HCT116 (cell line): ENCODE results near the gene GMEB2. TPM values are rescaled to one million over a fixed set of nuclear protein-coding genes. Genes with fewer than 3 reads are reported as not detected.
"Not testable (repeated sequence)": the region's sequence is repeated elsewhere in the genome, so short reads cannot be mapped to it uniquely, and the experiment has no call there.

Experiments
- ATAC-seq: fragments of 200-7000 bp; cut with Tn5 transposase; 2 replicates; pipeline ENCODE4 v1.9.1; 2020; ENCODE audit warnings: mild to moderate bottlenecking, moderate library complexity
- BruUV-seq: library from RNA; stranded (reverse); fragments of 400-500 nt; replicated peaks from 2 replicates; lab custom pipeline; 2021; lab: Mats Ljungman, UMichigan
- CTCF ChIA-PET: fragments of 300-600 bp; sonication (Branson Sonifier 250); formaldehyde crosslinking; loops from one replicate; lab custom pipeline; 2021; ENCODE audit warnings: antibody characterized with exemption; lab: Charles Lee
- POLR2A ChIA-PET: fragments of 300-600, 350-600 bp; sonication (Branson Sonifier 250); formaldehyde crosslinking; loops from one replicate; lab custom pipeline; 2021; ENCODE audit warnings: antibody characterized with exemption; lab: Charles Lee
- RAD21 ChIA-PET, 2 experiments: fragments of 300-600 bp; sonication (Branson Sonifier 250); formaldehyde crosslinking; loops; one replicate each; lab custom pipeline; 2023; ENCODE audit warnings: low total read pairs in 2 of 2; ENCODE audit not compliant: uncharacterized antibody in 2 of 2, unreplicated experiment in 2 of 2, low non-redundant PET in 1 of 2; lab: Charles Lee
- DNase-seq: peaks from one replicate; pipeline ENCODE4 v3.0.0-alpha.2; 2010; ENCODE audit warnings: low read depth, low spot score
- H2AFZ ChIP-seq: fragments of 200-600 bp; shearing (Covaris generic), sonication (generic); 2 replicates; pipeline ENCODE4 v1.6.1; 2017; ENCODE audit warnings: low read depth, mixed run types, mixed read lengths, antibody characterized with exemption, low read length; ENCODE audit not compliant: poor library complexity, severe bottlenecking
- H3K27ac ChIP-seq: 2 replicates; pipeline ENCODE4 v1.5.1; 2012; ENCODE audit warnings: low read depth, low read length
- H3K27me3 ChIP-seq: fragments of 200-600 bp; sonication (generic); 2 replicates; pipeline ENCODE4 v1.6.1; 2016; ENCODE audit warnings: mixed run types, low read length, mixed read lengths; ENCODE audit not compliant: insufficient read depth
- H3K36me3 ChIP-seq, 2 experiments: fragments of 200-500 bp in 1 of 2; fragments of 200-600 bp in 1 of 2; sonication (Bioruptor generic) in 1 of 2; sonication (generic) in 1 of 2; 2 replicates each; pipeline versions ENCODE4 v1.5.1 to v1.6.1; 2014 to 2016; ENCODE audit warnings: low read length in 2 of 2, inconsistent platforms in 1 of 2, mixed read lengths in 1 of 2, mixed run types in 1 of 2; ENCODE audit not compliant: insufficient read depth in 2 of 2, control insufficient read depth in 1 of 2
- H3K4me1 ChIP-seq, 2 experiments: fragments of 200-600 bp in 1 of 2; sonication (generic) in 1 of 2; 2 replicates each; pipeline versions ENCODE4 v1.5.1 to v1.6.1; 2012 to 2017; ENCODE audit warnings: low read length in 2 of 2, inconsistent platforms in 1 of 2, mild to moderate bottlenecking in 1 of 2, mixed read lengths in 1 of 2, mixed run types in 1 of 2, moderate library complexity in 1 of 2; ENCODE audit not compliant: insufficient read depth in 2 of 2, control insufficient read depth in 1 of 2
- H3K4me2 ChIP-seq: fragments of 200-600 bp; sonication (generic); 2 replicates; pipeline ENCODE4 v1.6.1; 2017; ENCODE audit warnings: mixed run types, low read length, mixed read lengths
- H3K4me3 ChIP-seq, 2 experiments: fragments of 200-600 bp in 1 of 2; sonication (generic) in 1 of 2; replicated peaks in 1 of 2; 2 replicates each; pipeline ENCODE4 v1.5.1; 2011 to 2016; ENCODE audit warnings: low read length in 2 of 2, control low read depth in 1 of 2, low read depth in 1 of 2, mild to moderate bottlenecking in 1 of 2, mixed read lengths in 1 of 2, mixed run types in 1 of 2
- H3K79me2 ChIP-seq: fragments of 200-600 bp; sonication (generic); 2 replicates; pipeline ENCODE4 v1.6.1; 2017; ENCODE audit warnings: mild to moderate bottlenecking, mixed run types, low read length, moderate library complexity, mixed read lengths; ENCODE audit not compliant: insufficient read depth
- H3K9ac ChIP-seq: fragments of 200-600 bp; sonication (generic); 2 replicates; pipeline ENCODE4 v1.6.1; 2016; ENCODE audit warnings: low read length, mixed read lengths
- H3K9me2 ChIP-seq: fragments of 200-600 bp; sonication (generic), shearing (Covaris generic); 2 replicates; pipeline ENCODE4 v1.6.1; 2017; ENCODE audit warnings: mixed run types, mild to moderate bottlenecking, moderate library complexity; ENCODE audit not compliant: insufficient read depth
- H3K9me3 ChIP-seq, 2 experiments: fragments of 200-500 bp in 1 of 2; fragments of 200-600 bp in 1 of 2; sonication (Bioruptor generic) in 1 of 2; sonication (generic) in 1 of 2; 2 replicates each; pipeline ENCODE4 v1.6.1; 2014 to 2017; ENCODE audit warnings: low read length in 2 of 2, mixed read lengths in 2 of 2, inconsistent platforms in 1 of 2, low read depth in 1 of 2, mild to moderate bottlenecking in 1 of 2, mixed run types in 1 of 2, moderate library complexity in 1 of 2; ENCODE audit not compliant: control insufficient read depth in 1 of 2, insufficient read depth in 1 of 2
- H4K20me1 ChIP-seq: fragments of 200-600 bp; sonication (generic), shearing (Covaris generic); 2 replicates; pipeline ENCODE4 v1.6.1; 2017; ENCODE audit warnings: mixed run types, mild to moderate bottlenecking, moderate library complexity; ENCODE audit not compliant: insufficient read depth
- EZH2 ChIP-seq: fragments of 200-600 bp; sonication (generic); IDR thresholded peaks from 2 replicates; pipeline ENCODE4 v1.6.1; 2017; ENCODE audit warnings: antibody characterized with exemption, mixed run types
- POLR2A ChIP-seq: IDR thresholded peaks from 2 replicates; pipeline ENCODE4 v1.7.0; 2011; ENCODE audit warnings: borderline replicate concordance; ENCODE audit not compliant: insufficient read depth, insufficient read length; ENCODE audit errors: extremely low read depth
- POLR2AphosphoS5 ChIP-seq: IDR thresholded peaks from 2 replicates; pipeline ENCODE4 v1.6.1; 2011; ENCODE audit warnings: mild to moderate bottlenecking, low read depth, low read length, moderate library complexity
- TCF7L2 ChIP-seq: IDR thresholded peaks from 2 replicates; pipeline ENCODE4 v1.7.0; 2011; ENCODE audit warnings: borderline replicate concordance, inconsistent platforms; ENCODE audit not compliant: insufficient read depth, insufficient read length; ENCODE audit errors: extremely low read depth
- YY1 ChIP-seq: IDR thresholded peaks from 2 replicates; pipeline ENCODE4 v1.6.1; 2011; ENCODE audit warnings: low read length, low read depth, moderate library complexity, mild to moderate bottlenecking; ENCODE audit not compliant: insufficient replicate concordance; ENCODE audit errors: extremely low read depth
- ZFX ChIP-seq: fragments of 450-650 bp; IDR thresholded peaks from 2 replicates; pipeline ENCODE4 v1.6.1; 2017
- ZNF274 ChIP-seq: fragments of 200-500 bp; sonication (Bioruptor generic); IDR thresholded peaks from 2 replicates; pipeline ENCODE4 v1.6.1; 2014; ENCODE audit warnings: mild to moderate bottlenecking, low read depth, low read length, inconsistent platforms
- intact Hi-C: fragments of 100-400 bp; cut with micrococcal nuclease; formaldehyde crosslinking; loops from 2 replicates; pipeline ENCODE4 v1.10.0; 2022
- total RNA-seq: library from RNA; stranded (reverse); gene quantifications from one replicate; pipeline ENCODE4 v1.2.1, GENCODE V29; 2021; ENCODE audit not compliant: unreplicated experiment
- TF ChIP-seq, protein P1 (sequence below): IDR thresholded peaks from 2 replicates; pipeline ENCODE4 v1.6.1; 2012

Gene GMEB2
- total RNA-seq, 1 experiment from 2014 or later, result 13.9 TPM

- intact Hi-C loops, result no loop called here
- Histone ChIP-seq H3K4me3 (no peak overlapping the region), H3K4me1 (no peaks in the 10 kb centered on the region), H4K20me1 (no peaks in the 10 kb centered on the region), H2AFZ (no peak overlapping the region), H3K36me3 (peaks cover 7 to 24% of the 10 kb centered on the region in 2 experiments), H3K9me3 (no peaks in the 10 kb centered on the region), H3K27me3 (no peaks in the 10 kb centered on the region), H3K4me2 (no peak overlapping the region), H3K27ac (no peak overlapping the region; the same call in 1 of the 2 replicates), H3K9me2 (no peaks in the 10 kb centered on the region), H3K9ac (no peak overlapping the region), H3K79me2 (no peaks in the 10 kb centered on the region)
- BruUV-seq, result no TSS peak
- CTCF ChIA-PET, result no interaction called here
- TF ChIP-seq, protein P1, sequence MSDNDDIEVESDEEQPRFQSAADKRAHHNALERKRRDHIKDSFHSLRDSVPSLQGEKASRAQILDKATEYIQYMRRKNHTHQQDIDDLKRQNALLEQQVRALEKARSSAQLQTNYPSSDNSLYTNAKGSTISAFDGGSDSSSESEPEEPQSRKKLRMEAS, result no peak
- no peak for TF ChIP-seq EZH2
- no peak for TF ChIP-seq ZFX
- no peak for TF ChIP-seq POLR2A
- TF ChIP-seq POLR2AphosphoS5, result no peak
- no peak for TF ChIP-seq ZNF274
- TF ChIP-seq TCF7L2, result no peak
- no peak for TF ChIP-seq YY1
- POLR2A ChIA-PET, result no interaction called here
- RAD21 ChIA-PET, result no interaction called here
- no peak for ATAC-seq
- DNase-seq, result no peak
Observed at GRCh38 chr20:63672666-63673065, 45.8 kb upstream of the GMEB2 start.

- intact Hi-C loops, H4K20me1 ChIP-seq, CTCF ChIA-PET, RAD21 ChIA-PET, H2AFZ ChIP-seq, ATAC-seq, H3K4me3 ChIP-seq, H3K9me3 ChIP-seq, H3K9ac ChIP-seq, DNase-seq, H3K4me1 ChIP-seq, H3K27ac ChIP-seq, H3K27me3 ChIP-seq, BruUV-seq, H3K79me2 ChIP-seq, H3K9me2 ChIP-seq, H3K4me2 ChIP-seq: not testable (repeated sequence)
- POLR2A ChIA-PET, result interaction anchor here (1.3 kb wide), 1 partner anchor 11 kb away, joined by 3 read pairs; no protein-coding TSS in a partner anchor
- peaks cover 11 to 30% of the 10 kb centered on the region in 2 experiments for H3K36me3 ChIP-seq
Observed at GRCh38 chr20:63671695-63672094, 44.8 kb upstream of the GMEB2 start.
